ENCODE data around the gene LCE7A.

The LCE7A gene

DNA sequence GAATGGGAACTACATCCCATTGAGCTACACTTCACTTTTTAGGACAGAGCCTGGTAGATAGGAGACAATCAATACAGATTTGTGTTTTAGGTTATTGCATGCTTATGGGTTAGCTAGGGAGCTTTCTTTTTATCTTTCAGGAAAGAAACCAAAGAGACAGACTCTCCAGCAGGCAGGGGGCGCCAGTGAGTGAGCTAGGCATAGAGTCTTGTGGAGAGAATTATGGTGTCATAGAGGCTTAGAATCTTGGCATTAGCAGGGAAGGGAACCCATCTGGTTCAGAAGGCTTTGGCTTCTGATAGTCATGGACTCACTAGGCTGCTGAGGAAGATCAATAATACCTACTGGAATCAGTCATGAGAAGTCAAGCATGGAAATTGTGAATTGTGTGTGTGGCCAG lies 18.2 kb downstream of the LCE7A start, which contains the start of gene SMCP:
Gene SMCP (plus strand): TSS at position 281 of the 400 bp plus-strand sequence. CDS start 6,101 bp downstream, outside the sequence.
- peak; percentile 8 for DNase-seq
- in situ Hi-C loops (cut with MboI; ENCODE audit: low pct_unique_long_range_greater_than_20kb, low sequenced_read_pairs), result no loop called here

- in situ Hi-C loops (cut with MboI; ENCODE audit: low pct_unique_long_range_greater_than_20kb, low sequenced_read_pairs), result no loop called here
- no peak for DNase-seq
Observed at GRCh38 chr1:152879559-152880198, 19.9 kb downstream of the LCE7A start.

DNA sequence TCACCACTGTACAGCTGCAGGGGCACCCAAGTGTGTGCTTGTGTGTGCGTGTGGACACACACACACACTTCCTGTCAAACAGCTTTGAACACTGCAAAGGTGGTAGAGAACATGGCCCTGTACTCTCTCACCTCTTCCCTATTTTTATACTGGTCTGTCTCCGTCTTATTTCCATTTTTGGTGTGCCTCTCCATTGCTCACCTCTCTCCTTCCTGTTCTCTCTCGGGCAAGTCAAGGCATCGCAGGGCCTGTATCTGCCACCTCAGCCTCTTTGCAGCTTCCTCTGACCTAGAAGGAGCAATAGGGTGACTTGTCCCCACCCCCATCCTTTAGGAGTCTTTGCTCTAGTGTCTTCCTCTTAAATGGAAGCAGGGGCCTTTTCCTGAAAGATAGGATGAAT lies 20.5 kb downstream of the LCE7A start:
- DNase-seq, result no peak
- in situ Hi-C loops (cut with MboI; ENCODE audit: low pct_unique_long_range_greater_than_20kb, low sequenced_read_pairs), result no loop called here

DNA sequence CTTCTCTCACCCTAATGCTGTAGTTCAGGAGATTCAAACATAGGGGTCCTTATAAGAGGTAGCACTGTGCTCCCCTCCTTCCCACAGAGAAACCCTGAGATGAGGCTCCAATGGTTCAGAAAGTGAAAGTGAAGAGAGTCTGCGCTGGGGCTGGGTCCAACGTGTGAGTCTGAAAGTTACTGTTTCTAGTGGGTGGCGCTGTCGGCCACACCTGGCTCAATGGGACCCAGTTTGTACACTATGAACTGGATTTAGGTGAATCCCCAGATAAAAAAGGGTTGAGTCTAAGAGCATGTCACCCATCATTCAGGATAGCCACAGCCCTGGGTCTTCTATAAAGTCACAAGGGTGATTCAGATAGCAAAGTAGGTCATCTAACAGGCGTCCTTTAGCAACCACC lies 21.1 kb downstream of the LCE7A start:
- no peak for DNase-seq
- in situ Hi-C loops (cut with MboI; ENCODE audit: low pct_unique_long_range_greater_than_20kb, low sequenced_read_pairs), result no loop called here

DNA sequence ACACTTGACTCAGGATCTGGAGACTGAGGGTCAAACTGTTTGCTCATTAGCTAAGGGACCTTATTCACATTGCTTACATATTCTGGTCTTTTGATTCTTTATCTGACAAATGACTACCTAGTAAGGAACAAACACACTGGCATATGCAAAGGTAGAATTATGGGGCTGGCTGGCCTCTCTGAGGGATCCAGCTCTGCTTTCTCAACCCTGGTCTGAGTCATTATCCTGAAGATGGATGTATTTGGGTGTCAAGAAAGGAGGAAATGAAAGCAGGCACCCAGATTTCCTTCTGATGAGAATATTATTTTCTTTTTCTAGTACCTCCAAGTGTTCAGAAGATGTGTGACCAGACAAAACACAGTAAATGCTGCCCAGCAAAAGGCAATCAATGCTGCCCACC lies 24.3 kb downstream of the LCE7A start:
- no peak for DNase-seq
- in situ Hi-C loops (cut with MboI; ENCODE audit: low pct_unique_long_range_greater_than_20kb, low sequenced_read_pairs), result no loop called here

DNA sequence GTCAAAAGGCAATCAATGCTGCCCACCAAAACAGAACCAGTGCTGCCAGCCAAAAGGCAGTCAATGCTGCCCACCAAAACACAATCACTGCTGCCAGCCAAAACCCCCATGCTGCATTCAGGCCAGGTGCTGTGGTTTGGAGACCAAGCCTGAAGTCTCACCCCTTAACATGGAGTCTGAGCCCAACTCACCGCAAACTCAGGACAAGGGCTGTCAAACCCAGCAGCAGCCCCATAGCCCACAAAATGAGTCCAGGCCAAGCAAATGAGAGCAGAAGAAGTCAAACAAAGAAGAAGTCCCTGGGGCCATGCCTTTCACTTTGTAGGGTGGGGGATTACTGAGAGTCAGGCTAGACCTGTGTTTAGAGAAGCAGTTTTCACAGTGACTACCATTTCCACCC lies 24.7 kb downstream of the LCE7A start:
- no peak for DNase-seq
- in situ Hi-C loops (cut with MboI; ENCODE audit: low pct_unique_long_range_greater_than_20kb, low sequenced_read_pairs), result no loop called here

- in situ Hi-C loops (cut with MboI; ENCODE audit: low pct_unique_long_range_greater_than_20kb, low sequenced_read_pairs), result no loop called here
- DNase-seq, result no peak
Observed at GRCh38 chr1:152884966-152885624, 25.3 kb downstream of the LCE7A start.

DNA sequence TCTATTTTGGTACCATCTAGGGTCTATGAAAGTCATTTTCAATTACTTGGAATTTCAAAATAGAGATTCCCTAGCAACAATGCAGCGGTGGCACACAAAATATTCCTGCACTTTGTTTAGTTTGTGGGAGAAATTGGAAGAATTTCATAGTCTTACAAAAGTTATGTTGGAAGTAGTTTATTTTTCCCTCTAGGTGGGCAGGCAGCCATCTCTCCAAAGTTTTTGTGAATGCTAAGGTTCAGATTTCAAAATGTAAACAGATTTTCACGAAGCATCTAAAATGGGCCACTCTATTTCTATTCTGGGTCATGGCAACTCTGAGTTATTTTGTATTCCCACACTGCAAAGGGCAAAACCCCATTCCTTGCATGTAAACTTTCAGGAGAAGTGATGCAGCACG lies 26.3 kb downstream of the LCE7A start:
- in situ Hi-C loops (cut with MboI; ENCODE audit: low pct_unique_long_range_greater_than_20kb, low sequenced_read_pairs), result no loop called here
- no peak for DNase-seq

GRCh38 chr1:152886758-152887409 lies 27.1 kb downstream of the LCE7A start:
- in situ Hi-C loops (cut with MboI; ENCODE audit: low pct_unique_long_range_greater_than_20kb, low sequenced_read_pairs), result no loop called here

GRCh38 chr1:152888126-152888525 lies 28.3 kb downstream of the LCE7A start:
- in situ Hi-C loops (cut with MboI; ENCODE audit: low pct_unique_long_range_greater_than_20kb, low sequenced_read_pairs), result no loop called here
- no peak for DNase-seq

More at GRCh38 chr1:152886758-152887409, 27.1 kb downstream of the LCE7A start:
- no peak for DNase-seq

DNA sequence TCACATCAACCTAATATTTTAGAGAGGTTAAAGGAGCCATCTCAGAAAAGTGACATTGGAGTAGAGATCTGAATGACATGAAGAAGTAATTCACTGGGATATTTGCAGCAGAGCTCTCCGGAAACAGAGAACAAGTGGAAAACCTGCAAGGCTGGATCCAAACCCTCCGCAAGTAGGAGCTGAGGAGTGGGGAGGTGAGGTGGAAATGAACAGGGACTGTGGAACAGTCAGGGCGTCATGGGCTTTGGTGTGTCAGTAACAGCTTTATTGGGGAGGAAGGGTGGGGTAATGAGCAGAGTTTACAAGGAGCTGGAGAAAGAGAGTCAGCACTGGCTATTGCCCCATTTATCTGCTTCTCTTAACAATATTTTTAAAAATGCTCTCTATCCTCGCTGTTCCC lies 39.2 kb downstream of the LCE7A start:
- in situ Hi-C loops (cut with MboI; ENCODE audit: low pct_unique_long_range_greater_than_20kb, low sequenced_read_pairs), result no loop called here

GRCh38 chr1:152899883-152900282 lies 40.1 kb downstream of the LCE7A start:
- in situ Hi-C loops (cut with MboI; ENCODE audit: low pct_unique_long_range_greater_than_20kb, low sequenced_read_pairs), result no loop called here
- DNase-seq, result no peak

More for the DNA sequence above, 39.2 kb downstream of the LCE7A start:
- no peak for DNase-seq

GRCh38 chr1:152901631-152902030 lies 41.8 kb downstream of the LCE7A start:
- DNase-seq, result no peak
- in situ Hi-C loops (cut with MboI; ENCODE audit: low pct_unique_long_range_greater_than_20kb, low sequenced_read_pairs), result no loop called here

GRCh38 chr1:152902636-152903035 lies 42.8 kb downstream of the LCE7A start:
- no peak for DNase-seq
- in situ Hi-C loops (cut with MboI; ENCODE audit: low pct_unique_long_range_greater_than_20kb, low sequenced_read_pairs), result no loop called here

GRCh38 chr1:152904688-152905440 lies 45.1 kb downstream of the LCE7A start:
- in situ Hi-C loops (cut with MboI; ENCODE audit: low pct_unique_long_range_greater_than_20kb, low sequenced_read_pairs), result no loop called here
- DNase-seq, result no peak

DNA sequence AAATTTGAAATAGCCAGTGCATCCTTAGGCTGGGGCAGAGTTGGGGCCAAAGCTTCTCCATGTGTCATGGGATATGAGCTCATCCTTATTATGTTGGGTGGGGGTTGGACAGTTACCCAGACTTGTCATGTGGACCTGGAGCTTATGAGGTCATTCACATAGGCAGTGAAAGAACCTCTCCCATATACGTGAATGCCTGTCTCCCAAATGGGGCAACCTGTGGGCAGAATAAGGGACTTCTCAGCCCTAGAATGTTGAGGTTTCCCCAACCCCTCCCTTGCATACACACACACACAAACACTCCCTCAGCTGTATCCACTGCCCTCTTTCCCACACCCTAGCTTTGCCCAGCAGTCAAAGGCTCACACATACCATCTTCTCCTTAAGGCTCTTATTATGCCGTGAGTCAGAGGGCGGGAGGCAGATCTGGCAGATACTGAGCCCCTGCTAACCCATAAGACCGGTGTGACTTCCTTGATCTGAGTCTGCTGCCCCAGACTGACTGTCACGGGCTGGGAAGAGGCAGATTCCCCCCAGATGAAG lies 46.3 kb downstream of the LCE7A start:
- in situ Hi-C loops (cut with MboI; ENCODE audit: low pct_unique_long_range_greater_than_20kb, low sequenced_read_pairs), result no loop called here
- DNase-seq, result no peak

- in situ Hi-C loops (cut with MboI; ENCODE audit: low pct_unique_long_range_greater_than_20kb, low sequenced_read_pairs), result no loop called here
- DNase-seq, result no peak
Observed at GRCh38 chr1:152907686-152908601, 48.1 kb downstream of the LCE7A start, which contains the start of gene IVL. IVL (plus strand) TSS chr1:152908546; CDS start chr1:152909798, 1,252 bp downstream.

DNA sequence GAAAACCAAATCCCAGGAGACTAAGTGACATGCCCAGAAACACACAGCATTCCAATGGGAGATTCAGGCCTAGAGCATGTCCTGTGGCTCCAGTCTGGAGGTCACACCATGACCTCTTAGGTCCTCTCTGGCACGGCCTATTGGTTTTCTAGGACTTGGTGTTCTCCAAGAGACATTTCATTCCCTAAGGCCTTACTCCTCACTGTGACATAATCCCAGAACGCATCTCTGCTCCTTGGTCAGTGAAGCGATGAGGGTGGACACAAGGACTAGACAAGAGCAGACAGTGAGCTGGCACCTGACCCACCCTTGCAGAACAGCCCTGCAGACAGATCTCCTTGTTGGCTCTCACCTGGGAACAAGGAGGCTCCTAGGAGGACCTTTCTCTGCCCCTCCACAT lies 49.4 kb downstream of the LCE7A start:
- in situ Hi-C loops (cut with MboI; ENCODE audit: low pct_unique_long_range_greater_than_20kb, low sequenced_read_pairs), result no loop called here
- DNase-seq, result no peak

Measured in KBM-7 (cell line).